Measurements from ENCODE around the gene LTA. TPM values are rescaled to one million over a fixed set of nuclear protein-coding genes. Genes with fewer than 3 reads are reported as not detected.

LTA gene
- polyA plus RNA-seq, 1 donor from 2014 or later, result not detected

DNA sequence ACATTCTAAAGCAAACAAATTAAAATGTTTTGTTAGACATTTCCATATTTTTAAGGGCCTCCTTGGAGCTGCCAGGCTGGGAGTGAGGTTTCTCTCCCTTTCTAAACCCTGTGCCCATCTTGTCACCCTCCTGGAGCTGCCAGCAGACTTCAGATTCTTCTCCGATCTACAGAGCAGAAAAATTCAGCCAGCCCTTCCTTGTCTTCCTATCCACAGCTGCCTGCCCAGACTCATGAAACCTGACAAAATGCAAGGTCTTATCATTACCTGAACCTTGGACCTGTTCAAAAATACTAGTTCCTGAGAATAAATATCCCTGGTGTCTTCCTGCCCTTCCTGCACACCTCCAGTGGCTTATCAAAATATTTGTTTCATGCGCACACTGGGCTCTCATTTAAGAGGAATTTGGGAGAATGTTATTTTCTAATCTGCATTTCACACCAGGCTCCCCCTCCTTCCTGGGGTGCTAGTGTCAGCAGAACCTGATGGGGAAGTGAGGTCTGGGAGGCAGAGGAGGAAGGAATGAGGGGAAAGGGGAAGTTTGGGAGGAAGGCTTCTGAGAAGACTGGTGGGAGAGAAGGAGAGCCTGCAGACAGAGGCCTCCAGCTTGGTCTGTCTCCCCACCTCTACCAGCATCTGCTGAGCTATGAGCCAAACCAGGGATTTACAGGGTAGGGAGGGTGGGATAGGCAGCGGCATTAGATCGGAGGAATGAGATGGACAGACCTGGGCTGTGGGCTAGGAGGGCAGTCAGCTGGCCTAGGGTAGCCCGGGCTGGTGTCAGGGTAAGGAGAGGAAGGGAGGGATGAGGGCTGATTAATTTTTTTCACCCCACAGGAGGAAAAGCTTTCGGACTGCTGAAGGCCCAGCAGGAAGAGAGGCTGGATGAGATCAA, 42.8 kb downstream of the LTA start, which contains the start of gene AIF1:
TSS of gene AIF1 (plus strand) at position 551 of the 895 bp plus-strand sequence. CDS start at position 647, 96 bp downstream.
- Histone ChIP-seq H3K9ac (ENCODE audit: low read length) (no peak within 1 kb of the TSS), H3K79me2 (replicated peaks; ENCODE audit: insufficient read depth, low read length) (no peaks in the 10 kb centered on the region), H2AFZ (ENCODE audit: low read depth, low read length) (no peak within 1 kb of the TSS), H4K20me1 (ENCODE audit: insufficient read depth) (no peaks in the 10 kb centered on the region), H3K4me3 (ENCODE audit: low read length) (no peak within 1 kb of the TSS), H3K4me2 (ENCODE audit: low read length) (no peak within 1 kb of the TSS), H3K9me3 (ENCODE audit: low read length) (no peaks in the 10 kb centered on the region), H3F3A (ENCODE audit: insufficient read depth, low read length, poor library complexity, severe bottlenecking) (no peaks in the 10 kb centered on the region), H3K9me2 (ENCODE audit: insufficient read depth, low read length) (no peaks in the 10 kb centered on the region), H3K36me3 (ENCODE audit: insufficient read depth, low read length) (no peaks in the 10 kb centered on the region), H3K27ac (ENCODE audit: low read length) (no peak within 1 kb of the TSS), H3K27me3 (ENCODE audit: insufficient read depth, low read depth, low read length) (no peaks in the 10 kb centered on the region)
- TF ChIP-seq MXI1 (conservative IDR thresholded peaks at IDR 0.05; ENCODE audit: poor library complexity, severe bottlenecking) (no peak), RAD21 (conservative IDR thresholded peaks at IDR 0.05) (no peak), EP300 (conservative IDR thresholded peaks at IDR 0.05; ENCODE audit: poor library complexity, severe bottlenecking) (no peak), POLR2AphosphoS5 (IDR thresholded peaks at IDR 0.05) (no peak), SMC3 (conservative IDR thresholded peaks at IDR 0.05; ENCODE audit: poor library complexity) (no peak), TAF1 (IDR thresholded peaks at IDR 0.05; ENCODE audit: low read depth) (no peak), EZH2 (IDR thresholded peaks at IDR 0.05; ENCODE audit: borderline replicate concordance, insufficient read depth, low read length, poor library complexity, severe bottlenecking) (no peak)
- TF ChIP-seq, protein P1, sequence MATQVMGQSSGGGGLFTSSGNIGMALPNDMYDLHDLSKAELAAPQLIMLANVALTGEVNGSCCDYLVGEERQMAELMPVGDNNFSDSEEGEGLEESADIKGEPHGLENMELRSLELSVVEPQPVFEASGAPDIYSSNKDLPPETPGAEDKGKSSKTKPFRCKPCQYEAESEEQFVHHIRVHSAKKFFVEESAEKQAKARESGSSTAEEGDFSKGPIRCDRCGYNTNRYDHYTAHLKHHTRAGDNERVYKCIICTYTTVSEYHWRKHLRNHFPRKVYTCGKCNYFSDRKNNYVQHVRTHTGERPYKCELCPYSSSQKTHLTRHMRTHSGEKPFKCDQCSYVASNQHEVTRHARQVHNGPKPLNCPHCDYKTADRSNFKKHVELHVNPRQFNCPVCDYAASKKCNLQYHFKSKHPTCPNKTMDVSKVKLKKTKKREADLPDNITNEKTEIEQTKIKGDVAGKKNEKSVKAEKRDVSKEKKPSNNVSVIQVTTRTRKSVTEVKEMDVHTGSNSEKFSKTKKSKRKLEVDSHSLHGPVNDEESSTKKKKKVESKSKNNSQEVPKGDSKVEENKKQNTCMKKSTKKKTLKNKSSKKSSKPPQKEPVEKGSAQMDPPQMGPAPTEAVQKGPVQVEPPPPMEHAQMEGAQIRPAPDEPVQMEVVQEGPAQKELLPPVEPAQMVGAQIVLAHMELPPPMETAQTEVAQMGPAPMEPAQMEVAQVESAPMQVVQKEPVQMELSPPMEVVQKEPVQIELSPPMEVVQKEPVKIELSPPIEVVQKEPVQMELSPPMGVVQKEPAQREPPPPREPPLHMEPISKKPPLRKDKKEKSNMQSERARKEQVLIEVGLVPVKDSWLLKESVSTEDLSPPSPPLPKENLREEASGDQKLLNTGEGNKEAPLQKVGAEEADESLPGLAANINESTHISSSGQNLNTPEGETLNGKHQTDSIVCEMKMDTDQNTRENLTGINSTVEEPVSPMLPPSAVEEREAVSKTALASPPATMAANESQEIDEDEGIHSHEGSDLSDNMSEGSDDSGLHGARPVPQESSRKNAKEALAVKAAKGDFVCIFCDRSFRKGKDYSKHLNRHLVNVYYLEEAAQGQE (IDR thresholded peaks at IDR 0.05; ENCODE audit: borderline replicate concordance), result no peak
- TF ChIP-seq, protein P2, sequence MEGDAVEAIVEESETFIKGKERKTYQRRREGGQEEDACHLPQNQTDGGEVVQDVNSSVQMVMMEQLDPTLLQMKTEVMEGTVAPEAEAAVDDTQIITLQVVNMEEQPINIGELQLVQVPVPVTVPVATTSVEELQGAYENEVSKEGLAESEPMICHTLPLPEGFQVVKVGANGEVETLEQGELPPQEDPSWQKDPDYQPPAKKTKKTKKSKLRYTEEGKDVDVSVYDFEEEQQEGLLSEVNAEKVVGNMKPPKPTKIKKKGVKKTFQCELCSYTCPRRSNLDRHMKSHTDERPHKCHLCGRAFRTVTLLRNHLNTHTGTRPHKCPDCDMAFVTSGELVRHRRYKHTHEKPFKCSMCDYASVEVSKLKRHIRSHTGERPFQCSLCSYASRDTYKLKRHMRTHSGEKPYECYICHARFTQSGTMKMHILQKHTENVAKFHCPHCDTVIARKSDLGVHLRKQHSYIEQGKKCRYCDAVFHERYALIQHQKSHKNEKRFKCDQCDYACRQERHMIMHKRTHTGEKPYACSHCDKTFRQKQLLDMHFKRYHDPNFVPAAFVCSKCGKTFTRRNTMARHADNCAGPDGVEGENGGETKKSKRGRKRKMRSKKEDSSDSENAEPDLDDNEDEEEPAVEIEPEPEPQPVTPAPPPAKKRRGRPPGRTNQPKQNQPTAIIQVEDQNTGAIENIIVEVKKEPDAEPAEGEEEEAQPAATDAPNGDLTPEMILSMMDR (IDR thresholded peaks at IDR 0.05; ENCODE audit: poor library complexity, severe bottlenecking), result no peak

DNA sequence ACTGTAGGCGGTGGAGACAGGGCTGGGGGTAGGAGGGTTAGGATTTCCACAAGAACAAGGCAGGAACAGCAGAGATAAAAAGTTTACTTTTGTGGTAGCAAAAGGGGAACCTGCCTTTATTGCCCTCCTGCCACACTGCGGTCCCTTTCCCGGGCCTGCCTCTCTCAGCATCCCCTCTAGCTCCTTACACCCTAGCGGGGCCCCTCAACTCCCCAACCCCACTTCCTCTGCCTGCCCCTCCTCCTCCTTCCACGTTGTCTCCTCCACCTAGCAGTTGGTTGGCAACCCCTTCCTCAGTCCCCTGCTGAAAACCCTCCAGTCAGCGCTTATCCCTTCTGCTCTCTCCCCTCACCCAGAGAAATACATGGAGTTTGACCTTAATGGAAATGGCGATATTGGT, 43.7 kb downstream of the LTA start:
- Histone ChIP-seq H3K27me3 (ENCODE audit: insufficient read depth, low read depth, low read length) (no peaks in the 10 kb centered on the region), H3K36me3 (ENCODE audit: insufficient read depth, low read length) (no peaks in the 10 kb centered on the region), H3K9me3 (ENCODE audit: low read length) (no peaks in the 10 kb centered on the region), H2AFZ (ENCODE audit: low read depth, low read length) (no peak overlapping the region), H4K20me1 (ENCODE audit: insufficient read depth) (no peaks in the 10 kb centered on the region), H3K9ac (ENCODE audit: low read length) (no peak overlapping the region), H3K4me2 (ENCODE audit: low read length) (no peak overlapping the region), H3K27ac (ENCODE audit: low read length) (no peak overlapping the region), H3K4me3 (ENCODE audit: low read length) (no peak overlapping the region), H3K9me2 (ENCODE audit: insufficient read depth, low read length) (no peaks in the 10 kb centered on the region), H3K79me2 (replicated peaks; ENCODE audit: insufficient read depth, low read length) (peaks cover 1% of the 10 kb centered on the region), H3F3A (ENCODE audit: insufficient read depth, low read length, poor library complexity, severe bottlenecking) (no peaks in the 10 kb centered on the region)
- no peak for TF ChIP-seq MXI1 (conservative IDR thresholded peaks at IDR 0.05; ENCODE audit: poor library complexity, severe bottlenecking)
- TF ChIP-seq SMC3 (conservative IDR thresholded peaks at IDR 0.05; ENCODE audit: poor library complexity), result no peak
- TF ChIP-seq EZH2 (IDR thresholded peaks at IDR 0.05; ENCODE audit: borderline replicate concordance, insufficient read depth, low read length, poor library complexity, severe bottlenecking), result no peak
- TF ChIP-seq, protein P1 (IDR thresholded peaks at IDR 0.05; ENCODE audit: borderline replicate concordance), result no peak
- TF ChIP-seq EP300 (conservative IDR thresholded peaks at IDR 0.05; ENCODE audit: poor library complexity, severe bottlenecking), result no peak
- TF ChIP-seq TAF1 (IDR thresholded peaks at IDR 0.05; ENCODE audit: low read depth), result no peak
- no peak for TF ChIP-seq POLR2AphosphoS5 (IDR thresholded peaks at IDR 0.05)
- TF ChIP-seq, protein P2 (IDR thresholded peaks at IDR 0.05; ENCODE audit: poor library complexity, severe bottlenecking), result no peak
- no peak for TF ChIP-seq RAD21 (conservative IDR thresholded peaks at IDR 0.05)

All from neural cell (in vitro differentiated cells).